Esophagus muscularis mucosa (tissue), 3 donors: ENCODE results near the gene TTYH3.

Experiments used
- CTCF ChIP-seq, 3 experiments: fragments of 200-600 bp in 2 of 3; fragments of 450-650 bp in 1 of 3; sonication (generic) in 2 of 3; IDR thresholded peaks; one replicate each; pipeline ENCODE4 v1.5.1; 2017 to 2019; ENCODE audit warnings: antibody characterized with exemption in 3 of 3, mild to moderate bottlenecking in 2 of 3, moderate library complexity in 1 of 3
- POLR2A ChIP-seq: fragments of 450-650 bp; IDR thresholded peaks from one replicate; pipeline ENCODE4 v1.6.1; 2017; ENCODE audit warnings: antibody characterized with exemption, moderate library complexity, mild to moderate bottlenecking, low read depth
- POLR2AphosphoS5 ChIP-seq, 2 donors: sonication (generic); formaldehyde crosslinking; IDR thresholded peaks; one replicate each; pipeline ENCODE4 v1.6.1; 2017; ENCODE audit warnings: antibody characterized with exemption in 2 of 2

GRCh38 chr7:2604608-2605174, 27.1 kb upstream of the TTYH3 start:
- TF ChIP-seq CTCF (IDR thresholded peaks at IDR 0.05) (no peak), POLR2A (no peak), POLR2AphosphoS5 (IDR thresholded peaks at IDR 0.05) (no peak)
